Fibroblast of mammary gland (primary cell): ENCODE measurements around the gene SCUBE1.

Experiments used
- DNase-seq: peaks from one replicate; pipeline ENCODE4 v3.0.0-alpha.2; 2010; ENCODE audit warnings: low read depth
- H3K4me3 ChIP-seq: 2 replicates; pipeline ENCODE4 v1.5.1; 2011; ENCODE audit warnings: low read depth, mild to moderate bottlenecking, low read length, moderate library complexity; ENCODE audit not compliant: control insufficient read depth
- CTCF ChIP-seq: conservative IDR thresholded peaks from 2 replicates; pipeline ENCODE4 v1.5.1; 2011; ENCODE audit warnings: low read depth, low read length, inconsistent platforms; ENCODE audit not compliant: control insufficient read depth, insufficient read depth

Gene SCUBE1

GRCh38 chr22:43186272-43187170, 156.7 kb downstream of the SCUBE1 start, which contains the start of gene TTLL12:
Gene TTLL12, minus strand, starts transcription at chr22:43187134. Its CDS starts 65 bp downstream, at chr22:43187069.
- no peak for DNase-seq
- no peak for TF ChIP-seq CTCF
- H3K4me3 ChIP-seq: peak within 1 kb of the TSS; percentile 85

DNA sequence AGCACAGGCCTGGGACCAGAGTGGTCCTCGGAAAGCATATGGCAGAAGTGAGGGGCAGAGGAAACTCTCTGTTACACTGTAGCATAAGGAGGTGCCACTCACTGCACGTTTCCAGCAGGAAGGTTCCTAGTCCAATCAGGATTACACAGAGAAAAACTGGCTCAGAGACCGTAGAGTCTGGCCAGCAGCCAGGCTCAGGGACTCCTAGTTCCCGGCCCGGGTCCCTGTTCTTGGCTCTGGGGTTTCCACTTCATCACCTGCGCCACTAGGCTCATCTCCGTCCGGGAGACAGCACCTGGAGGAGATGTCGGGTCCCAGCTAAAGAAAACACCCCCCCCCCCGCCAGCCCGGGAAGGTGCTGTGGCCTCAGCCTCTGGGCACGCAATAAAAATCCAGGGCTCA, 157.3 kb downstream of the SCUBE1 start:
- H3K4me3 ChIP-seq: peak overlapping the region; percentile 85
- no peak for TF ChIP-seq CTCF
- DNase-seq: peak; percentile 37

DNA sequence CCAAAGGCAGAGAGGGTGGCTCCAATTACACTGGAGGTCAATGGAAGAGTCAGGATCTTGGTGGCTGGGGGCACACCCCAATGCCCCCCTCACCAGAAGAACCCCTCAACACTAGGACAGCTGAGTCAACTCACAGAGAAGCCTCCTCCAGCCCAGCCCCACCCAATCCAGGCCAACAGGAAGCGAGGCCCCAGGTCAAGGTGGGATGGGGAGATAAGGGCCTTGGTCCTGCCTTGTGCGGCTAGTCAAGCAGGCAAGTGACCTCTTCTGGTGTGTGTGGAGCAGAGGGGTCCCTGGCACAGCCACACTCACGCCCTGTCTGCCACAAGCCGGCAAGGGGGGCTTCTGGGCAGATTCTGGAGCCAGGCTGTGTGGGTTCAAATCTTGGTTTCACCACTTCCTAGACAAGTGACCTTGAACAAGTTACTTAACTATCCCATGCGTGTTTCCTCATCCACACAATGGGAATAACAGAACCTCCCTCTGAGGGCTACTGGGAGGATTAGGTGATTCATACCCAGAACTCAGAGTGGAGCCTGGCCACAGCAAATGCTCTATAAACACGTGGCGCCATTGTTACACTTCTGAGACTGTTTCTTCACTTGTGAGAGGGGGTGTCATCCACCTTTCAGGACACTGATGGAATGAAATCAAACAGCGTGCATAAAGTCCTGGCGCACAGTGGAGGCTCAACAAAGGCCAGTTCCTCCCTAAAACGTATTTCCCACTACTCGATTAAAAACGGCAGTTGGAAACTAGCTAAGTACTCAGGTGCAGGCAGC, 159.5 kb downstream of the SCUBE1 start:
- peak; percentile 61 for DNase-seq
- no peak for TF ChIP-seq CTCF
- H3K4me3 ChIP-seq: no peak overlapping the region

GRCh38 chr22:43182726-43183125, 160.4 kb downstream of the SCUBE1 start:
- H3K4me3 ChIP-seq: no peak overlapping the region
- TF ChIP-seq CTCF: no peak
- DNase-seq: no peak

DNA sequence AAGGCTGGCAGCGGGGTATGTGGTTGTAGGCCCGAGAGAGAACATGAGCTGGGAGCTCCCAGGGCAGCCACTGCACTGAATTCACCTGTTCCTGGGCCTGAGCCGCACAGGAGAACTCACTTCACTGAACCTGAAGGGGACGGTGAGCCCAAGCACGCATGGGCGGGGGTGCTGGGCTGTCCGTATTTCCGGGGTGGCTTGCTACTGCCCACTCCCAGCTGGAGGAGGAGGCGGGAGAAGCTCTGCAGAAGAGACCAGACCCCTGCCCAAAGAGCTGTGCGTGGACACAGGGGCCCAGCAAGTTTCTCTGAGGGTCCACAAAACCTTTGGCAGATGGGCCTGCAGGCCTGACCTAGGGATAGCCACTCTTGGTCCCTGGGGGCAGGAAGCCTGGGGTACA, 161.1 kb downstream of the SCUBE1 start:
- DNase-seq: no peak
- no peak for TF ChIP-seq CTCF
- no peak overlapping the region for H3K4me3 ChIP-seq

DNA sequence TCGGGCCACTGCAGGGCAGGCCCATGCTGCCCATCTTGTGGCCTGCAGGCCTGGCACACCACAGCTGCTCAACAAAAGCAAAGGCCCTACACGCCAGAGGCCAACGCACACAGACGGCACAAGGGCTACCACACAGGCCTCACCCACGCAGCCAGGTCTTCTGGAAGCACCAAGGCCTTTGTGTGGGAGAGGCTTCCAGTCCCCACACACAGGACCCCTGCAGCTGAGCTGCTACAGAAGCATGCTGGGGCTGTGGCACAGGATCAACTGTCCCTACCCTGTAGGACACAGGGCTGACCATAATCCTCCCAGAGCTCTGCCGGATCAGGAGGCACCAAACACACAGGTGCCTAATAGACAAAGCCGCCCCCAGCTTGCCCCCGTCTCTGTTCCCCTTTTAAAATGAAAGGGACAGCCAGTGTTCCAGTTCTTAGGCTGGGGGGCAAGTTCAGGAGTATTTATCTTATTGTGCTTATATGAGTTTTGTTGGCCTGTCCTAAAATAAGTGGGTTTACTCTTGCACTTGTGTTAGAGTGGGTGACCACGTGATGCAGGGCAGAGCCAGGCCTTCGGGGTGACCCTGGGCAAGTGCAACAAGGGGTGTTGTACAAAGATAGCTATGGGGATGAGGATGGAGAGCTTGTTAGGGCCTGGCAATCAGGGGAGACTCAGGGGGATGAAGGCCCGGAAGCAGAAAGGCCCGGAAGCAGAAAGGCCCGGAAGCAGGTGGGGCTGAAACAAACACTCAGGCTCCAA, 161.7 kb downstream of the SCUBE1 start:
- H3K4me3 ChIP-seq: no peak overlapping the region
- DNase-seq: no peak
- TF ChIP-seq CTCF: no peak
